ENCODE results near the gene ZNF776. TPM values are rescaled to one million over a fixed set of nuclear protein-coding genes. Genes with fewer than 3 reads are reported as not detected.

The ZNF776 gene
- total and polyA plus RNA-seq, 3 experiments from 2014 or later = 7.0 to 17.2 (median 13.3) TPM

- Mint-ChIP-seq H3K27ac (no peak overlapping the region), H3K4me1 (peaks cover 0 to 2% (median 0%) of the 10 kb centered on the region in 3 donors), H3K4me3 (no peak overlapping the region), H3K36me3 (peaks cover 34 to 92% (median 87%) of the 10 kb centered on the region in 3 donors), H3K9me3 (peaks cover 22 to 82% (median 51%) of the 10 kb centered on the region in 5 donors), H3K27me3 (no peaks in the 10 kb centered on the region)
- CTCF ChIA-PET = no interaction called here
- Histone ChIP-seq H3K9me3 (ENCODE audit: low read length) (peaks cover 59% of the 10 kb centered on the region), H3K36me3 (ENCODE audit: insufficient read depth, low read length) (peaks cover 29% of the 10 kb centered on the region), H3K4me3 (ENCODE audit: low read length) (no peak overlapping the region), H3K27ac (ENCODE audit: low read depth, low read length) (no peak overlapping the region), H3K27me3 (ENCODE audit: insufficient read depth, low read length, poor library complexity, severe bottlenecking) (no peaks in the 10 kb centered on the region), H3K4me1 (ENCODE audit: insufficient read depth, low read length) (no peaks in the 10 kb centered on the region)
- DNase-seq = no peak
- POLR2A ChIA-PET = no interaction called here
Observed at GRCh38 chr19:57757941-57758340, 11.3 kb downstream of the ZNF776 start.

DNA sequence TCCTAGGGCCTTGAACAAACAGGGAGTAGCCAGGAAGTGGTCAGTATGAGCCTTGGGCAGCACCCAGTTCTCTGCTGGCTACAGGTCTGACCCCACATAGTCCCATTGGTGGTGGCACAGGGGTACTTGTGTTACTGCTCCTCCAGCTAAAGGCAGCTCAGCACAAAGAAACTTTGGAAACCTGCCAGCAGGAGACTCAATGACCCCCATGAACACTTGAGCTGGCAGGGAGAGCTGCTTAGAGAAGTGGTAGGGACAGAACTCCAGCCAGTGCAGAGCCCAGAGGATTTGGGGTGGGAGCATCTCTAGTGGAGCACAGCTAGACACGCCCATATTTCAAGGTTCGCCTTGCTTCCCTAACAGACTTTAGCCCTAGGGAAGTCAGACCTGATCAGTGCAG is 12.5 kb downstream of the ZNF776 start:
- Histone ChIP-seq H3K9me3 (ENCODE audit: low read length) (peaks cover 48% of the 10 kb centered on the region), H3K27ac (ENCODE audit: low read depth, low read length) (no peak overlapping the region), H3K4me3 (ENCODE audit: low read length) (no peak overlapping the region), H3K4me1 (ENCODE audit: insufficient read depth, low read length) (no peaks in the 10 kb centered on the region), H3K36me3 (ENCODE audit: insufficient read depth, low read length) (peaks cover 17% of the 10 kb centered on the region), H3K27me3 (ENCODE audit: insufficient read depth, low read length, poor library complexity, severe bottlenecking) (no peaks in the 10 kb centered on the region)
- DNase-seq = no peak
- Mint-ChIP-seq H3K4me1 (peaks cover 0 to 2% (median 0%) of the 10 kb centered on the region in 3 donors), H3K4me3 (no peak overlapping the region), H3K27ac (no peak overlapping the region), H3K36me3 (peaks cover 28 to 89% (median 84%) of the 10 kb centered on the region in 3 donors), H3K9me3 (peaks cover 12 to 80% (median 39%) of the 10 kb centered on the region in 5 donors), H3K27me3 (no peaks in the 10 kb centered on the region)
- CTCF ChIA-PET = no interaction called here
- POLR2A ChIA-PET = no interaction called here

DNA sequence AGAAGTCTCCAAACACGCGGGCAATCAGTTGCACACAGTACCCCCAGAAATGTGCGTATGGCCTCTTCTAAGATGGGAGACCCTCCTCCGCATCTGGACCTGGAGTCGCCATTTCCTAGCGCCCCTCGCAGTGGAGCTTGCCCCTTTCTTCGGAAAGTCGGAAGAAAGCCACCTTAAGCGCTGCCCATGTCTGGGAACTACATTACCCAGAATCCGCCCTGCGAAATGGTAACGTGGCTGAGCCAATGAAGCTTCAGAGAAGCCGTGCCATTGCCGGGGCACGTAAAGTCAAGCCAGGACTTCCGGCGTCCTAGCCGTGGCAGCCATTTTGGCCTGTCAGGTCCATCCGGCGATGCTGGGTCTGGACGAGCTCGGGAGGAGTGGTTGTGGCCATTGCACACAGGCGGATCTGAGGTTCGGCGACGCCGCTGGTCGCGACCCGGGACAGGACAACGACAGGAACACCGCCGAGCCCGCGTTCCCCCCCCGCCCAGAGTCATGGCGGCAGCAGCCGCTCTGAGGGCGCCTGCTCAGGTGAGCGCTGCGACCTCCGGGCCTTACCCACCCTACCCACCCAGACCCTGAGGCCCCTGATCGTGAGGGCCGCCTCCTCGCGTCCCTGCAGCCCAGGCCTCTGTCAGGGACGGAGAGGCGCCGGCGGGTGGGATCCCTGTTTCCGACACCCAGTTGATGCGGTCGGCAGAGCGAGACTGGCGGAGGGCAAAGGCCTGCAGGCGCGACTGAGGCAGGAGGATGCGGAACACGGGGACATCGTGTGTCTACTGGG is 22.9 kb downstream of the ZNF776 start, which contains the start of gene ZNF586:
ZNF586 (plus strand) TSS at position 332 of the 787 bp plus-strand sequence; CDS start at position 499, 167 bp downstream.
- peaks cover 22 to 56% (median 45%) of the 10 kb centered on the region in 3 donors for H3K36me3 Mint-ChIP-seq
- peaks cover 0 to 61% (median 33%) of the 10 kb centered on the region in 5 donors for H3K9me3 Mint-ChIP-seq
- Histone ChIP-seq H3K27me3 (ENCODE audit: insufficient read depth, low read length, poor library complexity, severe bottlenecking) (no peaks in the 10 kb centered on the region), H3K4me3 (ENCODE audit: low read length) (peak within 1 kb of the TSS; percentile 74), H3K9me3 (ENCODE audit: low read length) (peaks cover 5% of the 10 kb centered on the region), H3K4me1 (ENCODE audit: insufficient read depth, low read length) (peaks cover 13% of the 10 kb centered on the region), H3K36me3 (ENCODE audit: insufficient read depth, low read length) (peaks cover 13% of the 10 kb centered on the region), H3K27ac (ENCODE audit: low read depth, low read length) (peak within 1 kb of the TSS; percentile 58)
- peak within 1 kb of the TSS; percentile 60 to 98 (median 96) for H3K27ac Mint-ChIP-seq
- H3K27me3 Mint-ChIP-seq = peaks cover 0 to 2% of the 10 kb centered on the region in 2 donors
- H3K4me1 Mint-ChIP-seq = peaks cover 31 to 50% (median 45%) of the 10 kb centered on the region in 3 donors
- DNase-seq = peak; percentile 77 to 92 (median 84)
- peak within 1 kb of the TSS; percentile 92 to 99 (median 97) for H3K4me3 Mint-ChIP-seq
- ChIA-PET CTCF (interaction anchor here (0.9 to 1.3 kb wide), 2 partner anchors 23 to 293 kb away, joined by 3 to 4 read pairs; partner anchors contain the start of gene ZNF776), POLR2A (interaction anchor here (0.6 to 1.1 kb wide), 7 partner anchors 30 to 464 kb away, joined by 3 to 5 read pairs (median 4); partner anchors contain the start of genes ZNF154, ZNF549 and ZNF552)

DNA sequence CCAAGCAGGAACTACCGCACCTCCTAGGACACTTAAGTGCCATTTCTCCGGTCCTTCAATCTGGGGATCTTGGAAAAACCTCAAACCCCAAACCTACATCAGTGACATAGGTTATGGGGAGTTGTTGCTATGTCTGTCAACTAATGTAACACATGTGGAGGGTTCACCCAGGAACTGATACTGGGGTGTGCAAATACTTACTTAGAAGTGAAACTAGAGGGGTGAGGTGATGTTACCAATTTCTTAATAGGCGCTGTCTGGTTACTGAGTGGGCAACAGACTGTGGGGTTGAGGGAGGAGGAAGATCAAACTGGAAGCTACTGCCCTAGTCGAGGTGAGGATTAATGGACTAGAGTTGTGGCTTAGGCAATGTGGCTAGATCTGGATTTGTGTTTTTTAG is 24.8 kb downstream of the ZNF776 start:
- Mint-ChIP-seq H3K27ac (peak overlapping the region in 2 of 8 donors; percentile 45 to 93), H3K36me3 (peaks cover 33 to 60% (median 57%) of the 10 kb centered on the region in 3 donors), H3K4me3 (peak overlapping the region; percentile 47 to 97 (median 70)), H3K4me1 (peaks cover 37 to 66% (median 45%) of the 10 kb centered on the region in 3 donors), H3K27me3 (peaks cover 0 to 4% of the 10 kb centered on the region in 2 donors), H3K9me3 (peaks cover 0 to 73% (median 49%) of the 10 kb centered on the region in 5 donors)
- H3K9me3 ChIP-seq (ENCODE audit: low read length) = peaks cover 18% of the 10 kb centered on the region
- H3K4me3 ChIP-seq (ENCODE audit: low read length) = no peak overlapping the region
- ChIA-PET POLR2A (no interaction called here), CTCF (no interaction called here)
- no peak for DNase-seq
- H3K36me3 ChIP-seq (ENCODE audit: insufficient read depth, low read length) = peaks cover 23% of the 10 kb centered on the region
- H3K4me1 ChIP-seq (ENCODE audit: insufficient read depth, low read length) = peaks cover 13% of the 10 kb centered on the region
- no peak overlapping the region for H3K27ac ChIP-seq (ENCODE audit: low read depth, low read length)
- no peaks in the 10 kb centered on the region for H3K27me3 ChIP-seq (ENCODE audit: insufficient read depth, low read length, poor library complexity, severe bottlenecking)

- ChIA-PET POLR2A (no interaction called here), CTCF (no interaction called here)
- Mint-ChIP-seq H3K4me3 (peak overlapping the region in 3 of 7 donors; percentile 24 to 44 (median 26)), H3K27me3 (peaks cover 0 to 4% of the 10 kb centered on the region in 2 donors), H3K27ac (peak overlapping the region in 2 of 8 donors; percentile 19 to 62), H3K4me1 (peaks cover 42 to 72% (median 54%) of the 10 kb centered on the region in 3 donors), H3K9me3 (peaks cover 14 to 83% (median 68%) of the 10 kb centered on the region in 5 donors), H3K36me3 (peaks cover 50 to 76% (median 72%) of the 10 kb centered on the region in 3 donors)
- no peak for DNase-seq
- H3K27me3 ChIP-seq (ENCODE audit: insufficient read depth, low read length, poor library complexity, severe bottlenecking) = no peaks in the 10 kb centered on the region
- H3K36me3 ChIP-seq (ENCODE audit: insufficient read depth, low read length) = peaks cover 44% of the 10 kb centered on the region
- H3K27ac ChIP-seq (ENCODE audit: low read depth, low read length) = no peak overlapping the region
- H3K4me3 ChIP-seq (ENCODE audit: low read length) = peak overlapping the region; percentile 12
- peaks cover 34% of the 10 kb centered on the region for H3K9me3 ChIP-seq (ENCODE audit: low read length)
- peaks cover 13% of the 10 kb centered on the region for H3K4me1 ChIP-seq (ENCODE audit: insufficient read depth, low read length)
Observed at GRCh38 chr19:57773488-57773887, 26.9 kb downstream of the ZNF776 start.

GRCh38 chr19:57776764-57777296 is 30.2 kb downstream of the ZNF776 start:
- Mint-ChIP-seq H3K27ac (no peak overlapping the region), H3K4me1 (peaks cover 25 to 47% (median 29%) of the 10 kb centered on the region in 3 donors), H3K4me3 (peak overlapping the region in 1 of 7 donors; percentile 24), H3K36me3 (peaks cover 67 to 87% (median 86%) of the 10 kb centered on the region in 3 donors), H3K27me3 (peaks cover 0 to 2% of the 10 kb centered on the region in 2 donors), H3K9me3 (peaks cover 36 to 93% (median 85%) of the 10 kb centered on the region in 5 donors)
- Histone ChIP-seq H3K27ac (ENCODE audit: low read depth, low read length) (no peak overlapping the region), H3K36me3 (ENCODE audit: insufficient read depth, low read length) (peaks cover 66% of the 10 kb centered on the region), H3K4me1 (ENCODE audit: insufficient read depth, low read length) (no peaks in the 10 kb centered on the region), H3K27me3 (ENCODE audit: insufficient read depth, low read length, poor library complexity, severe bottlenecking) (no peaks in the 10 kb centered on the region), H3K9me3 (ENCODE audit: low read length) (peaks cover 64% of the 10 kb centered on the region), H3K4me3 (ENCODE audit: low read length) (peak overlapping the region; percentile 9)
- ChIA-PET CTCF (no interaction called here), POLR2A (no interaction called here)
- DNase-seq = no peak

DNA sequence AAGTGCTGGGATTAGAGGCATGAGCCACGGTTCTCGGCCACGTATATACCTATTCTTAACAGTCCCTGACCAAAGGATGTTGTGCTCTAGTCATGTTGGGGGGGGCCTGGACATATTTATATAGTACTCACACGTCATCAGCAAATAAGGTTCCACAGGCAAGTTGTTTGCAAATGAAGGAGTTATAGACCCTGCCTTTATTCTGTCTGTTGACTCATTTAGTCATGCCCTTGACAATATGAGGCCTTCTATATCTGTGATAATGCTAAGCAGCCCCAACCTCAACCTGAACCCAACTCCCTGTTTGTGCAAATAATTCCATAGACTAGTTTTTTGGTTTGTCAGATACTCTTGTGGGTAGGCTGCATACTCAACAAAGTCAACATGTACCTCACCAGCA is 31.7 kb downstream of the ZNF776 start:
- H3K4me3 Mint-ChIP-seq = no peak overlapping the region
- H3K9me3 ChIP-seq (ENCODE audit: low read length) = peaks cover 64% of the 10 kb centered on the region
- no peak for DNase-seq
- H3K27me3 Mint-ChIP-seq = peaks cover 0 to 2% of the 10 kb centered on the region in 2 donors
- POLR2A ChIA-PET = no interaction called here
- H3K9me3 Mint-ChIP-seq = peaks cover 36 to 89% (median 81%) of the 10 kb centered on the region in 5 donors
- H3K27ac Mint-ChIP-seq = no peak overlapping the region
- H3K36me3 Mint-ChIP-seq = peaks cover 57 to 78% (median 78%) of the 10 kb centered on the region in 3 donors
- H3K27ac ChIP-seq (ENCODE audit: low read depth, low read length) = no peak overlapping the region
- H3K36me3 ChIP-seq (ENCODE audit: insufficient read depth, low read length) = peaks cover 58% of the 10 kb centered on the region
- H3K27me3 ChIP-seq (ENCODE audit: insufficient read depth, low read length, poor library complexity, severe bottlenecking) = no peaks in the 10 kb centered on the region
- CTCF ChIA-PET = no interaction called here
- H3K4me1 ChIP-seq (ENCODE audit: insufficient read depth, low read length) = no peaks in the 10 kb centered on the region
- H3K4me3 ChIP-seq (ENCODE audit: low read length) = peak overlapping the region; percentile 3
- H3K4me1 Mint-ChIP-seq = peaks cover 15 to 33% (median 16%) of the 10 kb centered on the region in 3 donors
